ENCODE data around the gene GET4. TPM values are rescaled to one million over a fixed set of nuclear protein-coding genes. Genes with fewer than 3 reads are reported as not detected.

The GET4 gene
- total and polyA plus RNA-seq, 10 of the 15 experiments (the other 5 are each of a cell fraction or from before 2014, with no cell fraction given): 0.66 to 73.8 (median 34.0) TPM

DNA sequence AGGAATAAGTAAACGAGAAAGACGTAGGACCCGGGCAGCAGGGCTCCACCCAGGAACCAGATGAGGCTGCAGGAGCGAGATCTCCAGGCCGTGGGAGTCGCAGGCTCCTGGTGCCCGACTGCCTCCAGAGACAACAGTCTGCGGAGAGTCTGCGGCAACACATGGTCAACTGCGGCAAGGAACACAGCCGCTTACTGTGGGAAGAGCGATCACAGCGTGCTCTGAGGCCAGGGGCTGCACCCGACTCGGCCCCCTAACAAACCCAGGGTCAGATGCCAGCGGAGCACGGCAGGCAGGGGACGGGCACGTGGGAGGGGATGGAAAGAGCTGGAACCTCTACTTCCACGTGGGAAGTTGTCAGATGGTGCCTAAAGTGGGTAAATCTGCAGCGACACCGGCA lies 26.6 kb downstream of the GET4 start:
- CTCF ChIA-PET: no interaction called here
- in situ Hi-C loops (cut with MboI): no loop called here
- no peak for ATAC-seq

DNA sequence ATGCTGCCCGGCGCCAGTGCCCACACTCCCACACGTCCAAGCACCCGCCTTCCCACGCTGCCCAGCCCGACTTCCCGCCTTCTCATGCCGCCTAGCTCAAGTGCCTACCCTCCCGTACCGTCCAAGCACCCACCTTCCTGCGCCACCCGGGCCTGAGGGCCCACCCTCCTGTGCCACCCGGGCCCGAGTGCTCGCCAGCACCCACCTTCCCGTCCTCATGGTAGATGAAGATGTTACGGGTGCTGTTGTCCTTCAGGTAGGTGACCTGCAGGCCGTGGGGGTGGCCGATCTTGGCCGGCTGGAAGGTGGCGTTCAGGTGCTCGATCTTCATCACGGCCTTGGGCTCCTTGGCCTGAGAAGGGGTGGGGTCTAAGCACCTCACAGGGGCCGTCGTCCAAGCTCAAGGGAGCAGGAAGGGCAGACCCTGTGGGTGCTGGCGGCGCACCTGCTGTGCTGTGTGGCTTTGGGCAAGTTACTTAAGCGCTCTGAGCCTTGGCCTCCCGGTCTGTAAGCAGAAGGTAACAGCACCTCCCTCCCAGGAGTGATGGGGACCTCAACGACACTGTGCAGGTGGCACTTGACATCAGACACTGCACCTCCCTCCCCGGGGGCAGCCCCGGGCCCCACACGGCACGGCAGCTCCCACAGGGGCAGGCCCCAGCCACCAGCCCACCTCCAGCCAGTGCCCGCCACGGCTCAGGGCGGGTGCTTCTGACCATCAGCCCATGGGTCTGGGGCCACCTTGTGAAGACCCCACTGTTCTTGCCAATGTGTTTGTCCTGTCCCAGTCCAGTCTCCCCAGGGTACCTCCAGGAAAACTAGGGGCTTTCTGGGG lies 27.8 kb downstream of the GET4 start:
- BruUV-seq (replicated peaks): no TSS peak
- ChIA-PET RAD21 (ENCODE audit: unreplicated experiment) (no interaction called here), POLR2A (interaction anchor here (0.6 kb wide), 1 partner anchor 28 kb away, joined by 3 read pairs; the partner anchor contains the start of gene GET4), CTCF (no interaction called here), SMC1A (ENCODE audit: uncharacterized antibody, unreplicated experiment) (no interaction called here)
- TF ChIP-seq CBX5 (IDR thresholded peaks at IDR 0.05; ENCODE audit: low read depth) (no peak), TBL1XR1 (IDR thresholded peaks at IDR 0.05; ENCODE audit: low read depth, low read length) (no peak), MTA3 (IDR thresholded peaks at IDR 0.05; ENCODE audit: borderline replicate concordance, low read length) (no peak)
- Histone ChIP-seq H3K4me1 (ENCODE audit: control insufficient read depth, insufficient read depth, low read length) (no peaks in the 10 kb centered on the region; the same call in 1 of the 2 replicates), H3K4me3 (no peak overlapping the region), H2AFZ (ENCODE audit: control insufficient read depth, low read depth, low read length) (no peak overlapping the region), H3K36me3 (ENCODE audit: control insufficient read depth in 2 of 2, insufficient read depth in 2 of 2, low read length in 1 of 2) (peaks cover 0 to 19% of the 10 kb centered on the region in 2 experiments; a peak in 2 of 4 replicates), H3K9ac (ENCODE audit: control insufficient read depth, insufficient read depth, low read length) (no peak overlapping the region), H4K20me1 (ENCODE audit: control insufficient read depth, insufficient read depth) (no peaks in the 10 kb centered on the region), H3K27me3 (replicated peaks in 1 of 2; ENCODE audit: control insufficient read depth in 2 of 2, insufficient read depth in 2 of 2, low read length in 1 of 2) (no peaks in the 10 kb centered on the region), H3K9me3 (replicated peaks; ENCODE audit: control insufficient read depth, insufficient read depth, low read length) (no peaks in the 10 kb centered on the region), H3K4me2 (ENCODE audit: control insufficient read depth, insufficient read depth) (no peak overlapping the region), H3K27ac (ENCODE audit: control insufficient read depth, insufficient read depth) (no peak overlapping the region), H3K79me2 (ENCODE audit: control insufficient read depth, insufficient read depth, low read length) (no peaks in the 10 kb centered on the region)
- WGBS (ENCODE audit: insufficient coverage, insufficient replicate concordance, low lambda C conversion rate, missing lambda C conversion rate): 87% methylated on average over 37 of the region's 37 CpGs
- DNase-seq (ENCODE audit: low read depth, low spot score) (no peak), ATAC-seq (no peak), FAIRE-seq (no peak)
- in situ Hi-C loops (cut with MboI) (no loop called here), intact Hi-C loops (cut with micrococcal nuclease; ENCODE audit: unreplicated experiment) (loop anchor here (10.0 kb wide), 1 partner anchor 161 kb away; no protein-coding TSS in a partner anchor)

More for the DNA sequence above, 26.6 kb downstream of the GET4 start:
- ChIA-PET SMC1A (ENCODE audit: uncharacterized antibody, unreplicated experiment) (no interaction called here), RAD21 (ENCODE audit: unreplicated experiment) (no interaction called here), POLR2A (no interaction called here)
- intact Hi-C loops (cut with micrococcal nuclease; ENCODE audit: unreplicated experiment): loop anchor here (10.0 kb wide), 1 partner anchor 162 kb away; no protein-coding TSS in a partner anchor
- Histone ChIP-seq H3K4me1 (ENCODE audit: control insufficient read depth, insufficient read depth, low read length) (no peaks in the 10 kb centered on the region; the same call in 1 of the 2 replicates), H3K4me3 (no peak overlapping the region), H4K20me1 (ENCODE audit: control insufficient read depth, insufficient read depth) (no peaks in the 10 kb centered on the region), H2AFZ (ENCODE audit: control insufficient read depth, low read depth, low read length) (no peak overlapping the region), H3K27me3 (replicated peaks in 1 of 2; ENCODE audit: control insufficient read depth in 2 of 2, insufficient read depth in 2 of 2, low read length in 1 of 2) (no peaks in the 10 kb centered on the region), H3K36me3 (ENCODE audit: control insufficient read depth in 2 of 2, insufficient read depth in 2 of 2, low read length in 1 of 2) (peaks cover 0 to 26% of the 10 kb centered on the region in 2 experiments; a peak in 2 of 4 replicates), H3K27ac (ENCODE audit: control insufficient read depth, insufficient read depth) (no peak overlapping the region), H3K9me3 (replicated peaks; ENCODE audit: control insufficient read depth, insufficient read depth, low read length) (no peaks in the 10 kb centered on the region), H3K79me2 (ENCODE audit: control insufficient read depth, insufficient read depth, low read length) (no peaks in the 10 kb centered on the region), H3K4me2 (ENCODE audit: control insufficient read depth, insufficient read depth) (no peak overlapping the region), H3K9ac (ENCODE audit: control insufficient read depth, insufficient read depth, low read length) (no peak overlapping the region)
- no peak for TF ChIP-seq CREB1 (IDR thresholded peaks at IDR 0.05; ENCODE audit: low read depth)
- no peak for TF ChIP-seq CHD4 (IDR thresholded peaks at IDR 0.05)
- no peak for TF ChIP-seq YY1 (IDR thresholded peaks at IDR 0.05; ENCODE audit: low read depth, low read length)
- FAIRE-seq: no peak
- 86% methylated on average over 22 of the region's 22 CpGs for WGBS (ENCODE audit: insufficient coverage, insufficient replicate concordance, low lambda C conversion rate, missing lambda C conversion rate)
- no TSS peak for BruUV-seq (replicated peaks)
- no peak for DNase-seq (ENCODE audit: low read depth, low spot score)
